HEK293 (cell line): Measurements from ENCODE around the gene POLR3C.

Experiments
- CTCF ChIP-seq: fragments of 450-650 bp; formaldehyde crosslinking; IDR thresholded peaks from 2 replicates; pipeline ENCODE4 v1.5.1; 2016; ENCODE audit warnings: missing biosample characterization, missing genetic modification characterization
- FEZF1 ChIP-seq: fragments of 450-650 bp; formaldehyde crosslinking; IDR thresholded peaks from 2 replicates; pipeline ENCODE4 v1.5.1; 2016; ENCODE audit warnings: missing biosample characterization, missing genetic modification characterization
- GLIS2 ChIP-seq: fragments of 450-650 bp; formaldehyde crosslinking; IDR thresholded peaks from 2 replicates; pipeline ENCODE4 v1.5.1; 2016; ENCODE audit warnings: missing biosample characterization, missing genetic modification characterization
- HOXC10 ChIP-seq: sonication (generic); formaldehyde crosslinking; IDR thresholded peaks from 2 replicates; pipeline ENCODE4 v1.8.1; 2023; ENCODE audit warnings: mild to moderate bottlenecking, missing genetic modification reagents
- IKZF3 ChIP-seq: fragments of 450-650 bp; IDR thresholded peaks from 2 replicates; pipeline ENCODE4 v1.5.0; 2018; ENCODE audit warnings: missing biosample characterization, mild to moderate bottlenecking, missing genetic modification characterization, moderate library complexity
- INSM2 ChIP-seq: fragments of 450-650 bp; formaldehyde crosslinking; IDR thresholded peaks from 2 replicates; pipeline ENCODE4 v1.5.1; 2016; ENCODE audit warnings: missing biosample characterization, missing genetic modification characterization
- KLF7 ChIP-seq: fragments of 450-650 bp; formaldehyde crosslinking; IDR thresholded peaks from 2 replicates; pipeline ENCODE4 v1.5.1; 2016; ENCODE audit warnings: missing biosample characterization, missing genetic modification characterization, borderline replicate concordance
- PBX3 ChIP-seq: sonication (generic); formaldehyde crosslinking; IDR thresholded peaks from 2 replicates; pipeline ENCODE4 v1.8.1; 2022; ENCODE audit warnings: mild to moderate bottlenecking, moderate library complexity, missing genetic modification reagents
- PRDM10 ChIP-seq: fragments of 450-650 bp; formaldehyde crosslinking; IDR thresholded peaks from 2 replicates; pipeline ENCODE4 v1.5.1; 2016; ENCODE audit warnings: missing biosample characterization, missing genetic modification characterization
- SCRT1 ChIP-seq: fragments of 450-650 bp; formaldehyde crosslinking; IDR thresholded peaks from 2 replicates; pipeline ENCODE4 v1.5.1; 2016; ENCODE audit warnings: missing biosample characterization, missing genetic modification characterization, borderline replicate concordance
- WT1 ChIP-seq: fragments of 450-650 bp; formaldehyde crosslinking; IDR thresholded peaks from 2 replicates; pipeline ENCODE4 v1.5.1; 2016; ENCODE audit warnings: missing biosample characterization, missing genetic modification characterization
- ZBTB10 ChIP-seq: fragments of 450-650 bp; formaldehyde crosslinking; IDR thresholded peaks from 2 replicates; pipeline ENCODE4 v1.5.1; 2016; ENCODE audit warnings: missing biosample characterization, missing genetic modification characterization
- ZFP41 ChIP-seq: fragments of 450-650 bp; formaldehyde crosslinking; IDR thresholded peaks from 2 replicates; pipeline ENCODE4 v1.5.1; 2016; ENCODE audit warnings: missing biosample characterization, missing genetic modification characterization, borderline replicate concordance
- ZFP69B ChIP-seq: fragments of 450-650 bp; formaldehyde crosslinking; IDR thresholded peaks from 2 replicates; pipeline ENCODE4 v1.5.1; 2016; ENCODE audit warnings: missing biosample characterization, missing genetic modification characterization
- ZNF10 ChIP-seq: fragments of 450-650 bp; formaldehyde crosslinking; IDR thresholded peaks from 2 replicates; pipeline ENCODE4 v1.5.1; 2017; ENCODE audit warnings: missing biosample characterization, missing genetic modification characterization
- ZNF112 ChIP-seq: fragments of 450-650 bp; formaldehyde crosslinking; IDR thresholded peaks from 2 replicates; pipeline ENCODE4 v1.5.0; 2017; ENCODE audit warnings: missing biosample characterization, missing genetic modification characterization
- ZNF324 ChIP-seq: fragments of 450-650 bp; formaldehyde crosslinking; IDR thresholded peaks from 2 replicates; pipeline ENCODE4 v1.5.1; 2016; ENCODE audit warnings: missing biosample characterization, missing genetic modification characterization
- ZNF423 ChIP-seq: fragments of 450-650 bp; formaldehyde crosslinking; IDR thresholded peaks from 2 replicates; pipeline ENCODE4 v1.5.1; 2016; ENCODE audit warnings: missing biosample characterization, missing genetic modification characterization
- ZNF473 ChIP-seq: fragments of 450-650 bp; formaldehyde crosslinking; IDR thresholded peaks from 2 replicates; pipeline ENCODE4 v1.5.1; 2017; ENCODE audit warnings: missing biosample characterization, missing genetic modification characterization
- ZNF548 ChIP-seq: fragments of 450-650 bp; formaldehyde crosslinking; IDR thresholded peaks from 2 replicates; pipeline ENCODE4 v1.5.1; 2016; ENCODE audit warnings: missing biosample characterization, missing genetic modification characterization
- ZNF585B ChIP-seq: fragments of 450-650 bp; formaldehyde crosslinking; IDR thresholded peaks from 2 replicates; pipeline ENCODE4 v1.5.1; 2016; ENCODE audit warnings: missing biosample characterization, missing genetic modification characterization
- ZNF624 ChIP-seq: fragments of 450-650 bp; formaldehyde crosslinking; IDR thresholded peaks from 2 replicates; pipeline ENCODE4 v1.5.1; 2017; ENCODE audit warnings: missing biosample characterization, missing genetic modification characterization
- ZNF639 ChIP-seq: fragments of 450-650 bp; formaldehyde crosslinking; IDR thresholded peaks from 2 replicates; pipeline ENCODE4 v1.5.1; 2016; ENCODE audit warnings: missing biosample characterization, missing genetic modification characterization
- ZNF707 ChIP-seq: fragments of 450-650 bp; formaldehyde crosslinking; IDR thresholded peaks from 2 replicates; pipeline ENCODE4 v1.5.1; 2016; ENCODE audit warnings: missing biosample characterization, missing genetic modification characterization
- ZSCAN23 ChIP-seq: fragments of 450-650 bp; formaldehyde crosslinking; IDR thresholded peaks from 2 replicates; pipeline ENCODE4 v1.5.1; 2016; ENCODE audit warnings: missing biosample characterization, missing genetic modification characterization
- ZSCAN30 ChIP-seq: fragments of 450-650 bp; IDR thresholded peaks from 2 replicates; pipeline ENCODE4 v1.5.1; 2018; ENCODE audit warnings: missing biosample characterization, mild to moderate bottlenecking, missing genetic modification characterization, moderate library complexity

Gene POLR3C

GRCh38 chr1:145891587-145892485, 67.8 kb downstream of the POLR3C start (continued):
- TF ChIP-seq INSM2 (tag by site-specific recombination) (peak; percentile 68; the same call in 1 of the 2 replicates), GLIS2 (tag by site-specific recombination) (peak; percentile 42; the same call in 1 of the 2 replicates), ZNF624 (no peak), KLF7 (no peak; the same call in 1 of the 2 replicates), WT1 (tag by site-specific recombination) (peak; percentile 92), PRDM10 (tag by site-specific recombination) (peak; percentile 98), ZSCAN30 (peak; percentile 96), ZNF324 (tag by site-specific recombination) (peak; percentile 76; the same call in 1 of the 2 replicates), ZNF639 (tag by site-specific recombination) (peak; percentile 70; the same call in 1 of the 2 replicates), IKZF3 (peak; percentile 100), ZFP69B (tag by site-specific recombination) (0 out of 2 replicates have a peak, but pooled peaks have one; percentile 51), FEZF1 (tag by site-specific recombination) (peak; percentile 44; the same call in 1 of the 2 replicates), CTCF (tag by site-specific recombination) (peak; percentile 95; the same call in 1 of the 2 replicates), HOXC10 (CRISPR knock-in tag) (no peak), ZNF10 (tag by site-specific recombination) (no peak), PBX3 (no peak), ZSCAN23 (tag by site-specific recombination) (no peak), ZNF423 (tag by site-specific recombination) (no peak), ZNF585B (tag by site-specific recombination) (no peak), ZBTB10 (tag by site-specific recombination) (peak; percentile 58; the same call in 1 of the 2 replicates), SCRT1 (tag by site-specific recombination) (peak; percentile 94), ZNF473 (tag by site-specific recombination) (no peak), ZNF548 (tag by site-specific recombination) (no peak), ZFP41 (tag by site-specific recombination) (no peak), ZNF707 (tag by site-specific recombination) (no peak), ZNF112 (tag by site-specific recombination) (no peak)
